ENCODE measurements around the gene PHLPP1. TPM values are rescaled to one million over a fixed set of nuclear protein-coding genes. Genes with fewer than 3 reads are reported as not detected.

Gene PHLPP1
- total and polyA plus RNA-seq, 2 experiments from 2014 or later = 15.7 to 73.6 TPM

GRCh38 chr18:62678847-62679485 lies 36.4 kb upstream of the PHLPP1 start (continued):
- TF ChIP-seq, protein P1, sequence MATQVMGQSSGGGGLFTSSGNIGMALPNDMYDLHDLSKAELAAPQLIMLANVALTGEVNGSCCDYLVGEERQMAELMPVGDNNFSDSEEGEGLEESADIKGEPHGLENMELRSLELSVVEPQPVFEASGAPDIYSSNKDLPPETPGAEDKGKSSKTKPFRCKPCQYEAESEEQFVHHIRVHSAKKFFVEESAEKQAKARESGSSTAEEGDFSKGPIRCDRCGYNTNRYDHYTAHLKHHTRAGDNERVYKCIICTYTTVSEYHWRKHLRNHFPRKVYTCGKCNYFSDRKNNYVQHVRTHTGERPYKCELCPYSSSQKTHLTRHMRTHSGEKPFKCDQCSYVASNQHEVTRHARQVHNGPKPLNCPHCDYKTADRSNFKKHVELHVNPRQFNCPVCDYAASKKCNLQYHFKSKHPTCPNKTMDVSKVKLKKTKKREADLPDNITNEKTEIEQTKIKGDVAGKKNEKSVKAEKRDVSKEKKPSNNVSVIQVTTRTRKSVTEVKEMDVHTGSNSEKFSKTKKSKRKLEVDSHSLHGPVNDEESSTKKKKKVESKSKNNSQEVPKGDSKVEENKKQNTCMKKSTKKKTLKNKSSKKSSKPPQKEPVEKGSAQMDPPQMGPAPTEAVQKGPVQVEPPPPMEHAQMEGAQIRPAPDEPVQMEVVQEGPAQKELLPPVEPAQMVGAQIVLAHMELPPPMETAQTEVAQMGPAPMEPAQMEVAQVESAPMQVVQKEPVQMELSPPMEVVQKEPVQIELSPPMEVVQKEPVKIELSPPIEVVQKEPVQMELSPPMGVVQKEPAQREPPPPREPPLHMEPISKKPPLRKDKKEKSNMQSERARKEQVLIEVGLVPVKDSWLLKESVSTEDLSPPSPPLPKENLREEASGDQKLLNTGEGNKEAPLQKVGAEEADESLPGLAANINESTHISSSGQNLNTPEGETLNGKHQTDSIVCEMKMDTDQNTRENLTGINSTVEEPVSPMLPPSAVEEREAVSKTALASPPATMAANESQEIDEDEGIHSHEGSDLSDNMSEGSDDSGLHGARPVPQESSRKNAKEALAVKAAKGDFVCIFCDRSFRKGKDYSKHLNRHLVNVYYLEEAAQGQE (IDR thresholded peaks at IDR 0.05; ENCODE audit: unreplicated experiment) = no peak
- TF ChIP-seq EZH2 (IDR thresholded peaks at IDR 0.05; ENCODE audit: low read depth, unreplicated experiment) (no peak), ZNF114 (CRISPR knock-in tag; IDR thresholded peaks at IDR 0.05) (no peak), ZNF462 (CRISPR knock-in tag; IDR thresholded peaks at IDR 0.05) (no peak), NANOG (IDR thresholded peaks at IDR 0.05; ENCODE audit: borderline replicate concordance) (no peak), STAT1 (IDR thresholded peaks at IDR 0.05; ENCODE audit: unreplicated experiment) (no peak)
